ENCODE results near the gene PTPN14. TPM values are rescaled to one million over a fixed set of nuclear protein-coding genes. Genes with fewer than 3 reads are reported as not detected.

Gene PTPN14
- total RNA-seq, 1 experiment from 2014 or later, result 209 TPM

- no peaks in the 10 kb centered on the region for H3K36me3 ChIP-seq (ENCODE audit: control insufficient read depth, insufficient read depth, low read length)
- ChIA-PET POLR2A (no interaction called here), CTCF (interaction anchor here (1.0 kb wide), 1 partner anchor 20 kb away, joined by 3 read pairs; no protein-coding TSS in a partner anchor)
- intact Hi-C loops (cut with micrococcal nuclease; ENCODE audit: unreplicated experiment) (loop anchor here (5.0 kb wide), 1 partner anchor 100 kb away; no protein-coding TSS in a partner anchor), in situ Hi-C loops (cut with HindIII; ENCODE audit: low pct_unique_long_range_greater_than_20kb, low sequenced_read_pairs) (no loop called here)
- H3K4me1 ChIP-seq (ENCODE audit: control insufficient read depth, insufficient read depth, low read length), result no peaks in the 10 kb centered on the region
- DNase-seq (ENCODE audit: low read depth, low spot score) (no peak), ATAC-seq (no peak)
- TF ChIP-seq TCF7L2 (IDR thresholded peaks at IDR 0.05; ENCODE audit: low read depth, low read length), result no peak
- TF ChIP-seq CTCF (IDR thresholded peaks at IDR 0.05), result no peak
- TF ChIP-seq SIN3A (IDR thresholded peaks at IDR 0.05; ENCODE audit: borderline replicate concordance, insufficient read depth, low read depth, low read length), result no peak
- no peak for TF ChIP-seq REST (IDR thresholded peaks at IDR 0.05; ENCODE audit: insufficient read depth in 1 of 2, low read depth in 2 of 2, low read length in 1 of 2)
- no peak for TF ChIP-seq POLR2AphosphoS5 (IDR thresholded peaks at IDR 0.05; ENCODE audit: low read depth, low read length)
- no TSS peak for BruUV-seq (replicated peaks)
- no peaks in the 10 kb centered on the region for H3K27me3 ChIP-seq (ENCODE audit: control insufficient read depth, insufficient read depth, low read length)
- H3K4me3 ChIP-seq (ENCODE audit: low read depth in 2 of 2, low read length in 2 of 2), result no peak overlapping the region
- no peak overlapping the region for H3K27ac ChIP-seq (ENCODE audit: low read length)
- no peaks in the 10 kb centered on the region for H3K9me3 ChIP-seq (ENCODE audit: control insufficient read depth, insufficient read depth, low read depth, low read length)
Observed at GRCh38 chr1:214312530-214313051, 238.8 kb downstream of the PTPN14 start.

GRCh38 chr1:214310777-214311690 lies 240.4 kb downstream of the PTPN14 start:
- H3K27ac ChIP-seq (ENCODE audit: low read length), result no peak overlapping the region
- no peak for TF ChIP-seq REST (IDR thresholded peaks at IDR 0.05; ENCODE audit: insufficient read depth in 1 of 2, low read depth in 2 of 2, low read length in 1 of 2)
- TF ChIP-seq SIN3A (IDR thresholded peaks at IDR 0.05; ENCODE audit: borderline replicate concordance, insufficient read depth, low read depth, low read length), result no peak
- no peak for TF ChIP-seq POLR2AphosphoS5 (IDR thresholded peaks at IDR 0.05; ENCODE audit: low read depth, low read length)
- no peak for TF ChIP-seq CTCF (IDR thresholded peaks at IDR 0.05)
- no peak for TF ChIP-seq TCF7L2 (IDR thresholded peaks at IDR 0.05; ENCODE audit: low read depth, low read length)
- ChIA-PET CTCF (interaction anchor here (1.0 kb wide), 1 partner anchor 20 kb away, joined by 3 read pairs; no protein-coding TSS in a partner anchor), POLR2A (no interaction called here)
- no peaks in the 10 kb centered on the region for H3K27me3 ChIP-seq (ENCODE audit: control insufficient read depth, insufficient read depth, low read length)
- no peaks in the 10 kb centered on the region for H3K9me3 ChIP-seq (ENCODE audit: control insufficient read depth, insufficient read depth, low read depth, low read length)
- no peak for ATAC-seq
- DNase-seq (ENCODE audit: low read depth, low spot score), result no peak
- in situ Hi-C loops (cut with HindIII; ENCODE audit: low pct_unique_long_range_greater_than_20kb, low sequenced_read_pairs) (no loop called here), intact Hi-C loops (cut with micrococcal nuclease; ENCODE audit: unreplicated experiment) (loop anchor here (5.0 kb wide), 1 partner anchor 99 kb away; no protein-coding TSS in a partner anchor)
- no peak overlapping the region for H3K4me3 ChIP-seq (ENCODE audit: low read depth in 2 of 2, low read length in 2 of 2)
- no TSS peak for BruUV-seq (replicated peaks)
- H3K4me1 ChIP-seq (ENCODE audit: control insufficient read depth, insufficient read depth, low read length), result no peaks in the 10 kb centered on the region
- H3K36me3 ChIP-seq (ENCODE audit: control insufficient read depth, insufficient read depth, low read length), result no peaks in the 10 kb centered on the region

Measured in Panc1 (cell line).